Measurements from ENCODE around the gene MATCAP1.

Gene MATCAP1

DNA sequence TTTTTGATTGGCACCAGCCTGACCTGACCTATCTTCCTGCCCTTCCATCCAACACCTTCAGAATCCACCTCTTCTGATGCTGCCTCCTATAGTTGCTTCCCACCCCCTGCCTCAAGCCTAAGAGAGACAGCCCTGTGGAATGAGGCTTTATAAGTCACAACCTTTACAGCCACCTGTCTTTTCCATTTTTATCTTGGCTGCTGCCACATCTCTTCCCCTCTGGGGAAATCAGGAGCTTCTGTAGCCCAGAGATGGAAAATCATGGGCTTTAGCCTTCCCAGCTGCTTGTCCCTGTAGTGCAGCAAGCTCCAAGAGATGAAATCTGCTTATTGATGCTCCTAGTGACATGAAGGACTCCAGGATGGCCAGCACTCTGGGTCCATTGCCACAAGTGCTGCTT lies 55.3 kb downstream of the MATCAP1 start:
- no peak for DNase-seq (ENCODE audit: low read depth in 2 of 2)

All from stimulated activated CD8-positive, alpha-beta memory T cell treated with anti-CD3 and anti-CD28 coated beads, Interleukin-15, amount 100 ng/mL, for 4 hours (primary cell).